Pancreas (tissue), 10 donors: ENCODE data around the gene DPYSL4. TPM values are rescaled to one million over a fixed set of nuclear protein-coding genes. Genes with fewer than 3 reads are reported as not detected.

ENCODE experiments used
- ATAC-seq, 4 donors: fragments of 200-7000 bp; cut with Tn5 transposase; one replicate each; pipeline versions ENCODE4 v1.8.0 to v1.9.1; 2020; ENCODE audit warnings: mild to moderate bottlenecking in 4 of 4, moderate library complexity in 4 of 4
- DNase-seq, 6 donors: peaks; one replicate each; pipeline ENCODE4 v3.0.0-alpha.2; 2020
- FAIRE-seq: peaks from 2 replicates; lab custom pipeline; 2012; peaks lifted over from hg19 to GRCh38; lab: Jason Lieb, UNC
- H3K27ac ChIP-seq, 4 donors: fragments of 200-600 bp; sonication (generic); 1 replicate in 3 of 4; 2 replicates in 1 of 4; pipeline versions ENCODE4 v1.5.0 to v1.8.0; 2020
- H3K27me3 ChIP-seq, 4 donors: fragments of 200-600 bp; one replicate each; pipeline ENCODE4 v1.8.0; 2021
- H3K36me3 ChIP-seq, 3 donors: fragments of 200-600 bp; sonication (generic) in 1 of 3; one replicate each; pipeline versions ENCODE4 v1.5.0 to v1.8.0; 2020 to 2021
- H3K4me1 ChIP-seq, 3 donors: fragments of 200-600 bp; one replicate each; pipeline ENCODE4 v1.8.0; 2021
- H3K4me3 ChIP-seq, 4 donors: fragments of 200-600 bp; sonication (generic) in 2 of 4; one replicate each; pipeline versions ENCODE4 v1.5.0 to v1.8.0; 2020 to 2021
- H3K9me3 ChIP-seq, 4 donors: fragments of 200-600 bp; one replicate each; pipeline ENCODE4 v1.8.0; 2021
- CTCF ChIP-seq, 4 donors: fragments of 200-600 bp; sonication (generic) in 3 of 4; IDR thresholded peaks; one replicate each; pipeline versions ENCODE4 v1.5.0 to v1.8.0; 2021; ENCODE audit warnings: antibody characterized with exemption in 4 of 4
- WGBS, 2 donors: extraction: QIAGEN DNeasy Blood & Tissue Kit; methylation state at CpG; one replicate each; pipeline ENCODE4 v1.1.7; 2013; 5-methylcytosine and 5-hydroxymethylcytosine counted together
- intact Hi-C, 3 donors: fragments of 100-400 bp; cut with DNase I; formaldehyde crosslinking; loops; one replicate each; pipeline versions ENCODE4 v1.11.1 to v1.14.2; 2022
- polyA plus RNA-seq, 2 donors: library from polyadenylated mRNA; stranded (reverse); fragments of 200-250 nt; gene quantifications; one replicate each; pipeline ENCODE4 v1.2.3, GENCODE V29; 2013
- total RNA-seq, 6 donors: library from RNA; stranded (reverse); fragmentation: NEBNext Ultra II Directional in 4 of 6; extraction: Animal tissue kit (Norgen Biotek cat#: 25700) in 4 of 6; gene quantifications; one replicate each; pipeline versions ENCODE4 v1.2.1 to v1.2.4, GENCODE V29; 2021 to 2023
- donor health status: healthy with polysubstance abuse.
- donor health status: DM: no; HTN: no; CAD: no; lungs with moderate emphysema.
- donor health status: DM: no; HTN: no; CAD: no.
- donor health status: control.
- donor health status: control.
- donor health status: Bipolar disorder and iron deficiency.
- donor health status: DM: yes; HTN: yes; CAD: no.
- donor health status: DM: no; HTN: no; CAD: no.
- donor health status: DM: no; HTN: no; CAD: no.
- donor health status: DM: yes; HTN: yes; CAD: no.

DPYSL4 gene
- total and polyA plus RNA-seq, 8 donors = 0.46 to 2.8 (median 1.2) TPM

DNA sequence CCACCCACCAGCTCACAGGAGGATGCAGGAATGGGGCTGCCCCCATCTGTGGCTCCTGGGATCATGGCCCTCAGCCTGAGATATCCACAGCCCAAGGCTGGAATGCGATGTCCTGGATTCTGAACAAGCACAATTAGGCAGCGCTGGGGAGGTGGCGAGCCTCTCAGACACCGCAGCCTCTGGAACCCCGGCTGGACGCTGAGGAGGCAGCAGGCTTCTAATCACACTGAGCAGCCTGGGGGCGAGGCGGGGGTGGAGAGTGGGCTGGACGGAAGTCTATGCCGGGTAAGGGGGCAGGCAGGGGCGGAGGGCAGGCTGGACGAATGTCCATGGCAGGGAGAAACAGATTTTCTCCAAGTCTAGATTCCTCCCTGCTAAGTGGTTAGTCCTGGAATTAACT lies 56.4 kb downstream of the DPYSL4 start:
- no peak for DNase-seq
- no peak overlapping the region for H3K4me3 ChIP-seq
- no peaks in the 10 kb centered on the region for H3K27me3 ChIP-seq
- no peaks in the 10 kb centered on the region for H3K36me3 ChIP-seq
- intact Hi-C loops = no loop called here
- no peak overlapping the region for H3K27ac ChIP-seq
- no peak for ATAC-seq
- H3K9me3 ChIP-seq = no peaks in the 10 kb centered on the region
- no peak for TF ChIP-seq CTCF (IDR thresholded peaks at IDR 0.05)
- FAIRE-seq = no peak
- H3K4me1 ChIP-seq = no peaks in the 10 kb centered on the region
- WGBS, 2 donors = 86 to 88% methylated on average over 12 of the region's 12 CpGs

GRCh38 chr10:132243626-132244025 lies 56.9 kb downstream of the DPYSL4 start:
- no peaks in the 10 kb centered on the region for H3K27me3 ChIP-seq
- 89 to 96% methylated on average over 11 of the region's 11 CpGs for WGBS, 2 donors
- H3K4me1 ChIP-seq = no peaks in the 10 kb centered on the region
- H3K4me3 ChIP-seq = no peak overlapping the region
- H3K27ac ChIP-seq = no peak overlapping the region
- no peak for DNase-seq
- TF ChIP-seq CTCF (IDR thresholded peaks at IDR 0.05) = no peak
- FAIRE-seq = no peak
- intact Hi-C loops = no loop called here
- H3K9me3 ChIP-seq = no peaks in the 10 kb centered on the region
- no peak for ATAC-seq
- no peaks in the 10 kb centered on the region for H3K36me3 ChIP-seq

DNA sequence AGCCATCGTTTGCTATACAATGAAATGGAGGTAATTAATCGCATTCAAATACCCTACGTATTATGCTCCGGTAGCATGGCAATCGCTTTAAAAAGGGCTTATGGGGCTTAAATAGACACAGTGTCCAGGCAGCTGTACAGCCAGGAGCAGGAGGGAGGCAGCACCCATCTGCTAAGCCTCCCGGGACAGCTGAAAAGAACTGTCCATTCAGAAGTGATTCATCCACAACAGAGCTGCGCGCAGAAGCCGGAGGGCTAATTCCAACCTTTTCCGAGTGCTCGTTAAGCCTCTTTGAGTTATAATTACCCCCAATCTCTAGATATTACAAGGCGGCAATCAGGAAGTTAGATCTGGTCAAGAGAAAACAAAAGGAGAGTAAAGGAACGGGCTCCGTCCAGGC lies 58.3 kb downstream of the DPYSL4 start:
- no peaks in the 10 kb centered on the region for H3K27me3 ChIP-seq
- intact Hi-C loops = no loop called here
- FAIRE-seq (no peak), ATAC-seq (no peak), DNase-seq (no peak)
- H3K27ac ChIP-seq = no peak overlapping the region
- H3K9me3 ChIP-seq = no peaks in the 10 kb centered on the region
- no peaks in the 10 kb centered on the region for H3K36me3 ChIP-seq
- no peak overlapping the region for H3K4me3 ChIP-seq
- no peak for TF ChIP-seq CTCF (IDR thresholded peaks at IDR 0.05)
- H3K4me1 ChIP-seq = no peaks in the 10 kb centered on the region
- WGBS, 2 donors = 91 to 95% methylated on average over 14 of the region's 14 CpGs

GRCh38 chr10:132246296-132246695 lies 59.5 kb downstream of the DPYSL4 start:
- Histone ChIP-seq H3K4me3 (no peak overlapping the region), H3K9me3 (no peaks in the 10 kb centered on the region), H3K36me3 (no peaks in the 10 kb centered on the region), H3K27me3 (no peaks in the 10 kb centered on the region), H3K27ac (no peak overlapping the region), H3K4me1 (no peaks in the 10 kb centered on the region)
- ATAC-seq = no peak
- intact Hi-C loops = no loop called here
- 89 to 96% methylated on average over 13 of the region's 13 CpGs for WGBS, 2 donors
- no peak for TF ChIP-seq CTCF (IDR thresholded peaks at IDR 0.05)
- FAIRE-seq = no peak
- no peak for DNase-seq

DNA sequence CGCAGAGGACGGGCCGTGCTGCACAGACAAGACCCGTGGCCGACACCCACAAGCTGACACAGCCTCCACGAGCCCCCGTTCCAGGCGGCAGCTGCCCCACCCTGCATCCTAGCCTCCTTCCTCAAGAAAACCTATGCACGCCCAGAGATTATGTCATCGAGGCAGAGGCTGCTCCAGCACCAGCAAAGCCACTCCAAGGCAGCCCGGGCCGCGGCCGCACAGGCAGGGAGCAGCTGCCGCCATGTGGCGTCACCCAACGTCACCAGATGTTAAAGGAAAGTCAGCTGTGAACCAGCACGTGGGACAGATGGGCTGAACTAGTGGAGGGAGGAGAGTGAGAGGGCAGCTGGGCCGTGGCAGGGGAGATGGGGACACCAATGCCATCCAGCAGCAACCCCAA lies 61.2 kb downstream of the DPYSL4 start:
- FAIRE-seq (no peak), ATAC-seq (no peak), DNase-seq (no peak)
- Histone ChIP-seq H3K36me3 (no peaks in the 10 kb centered on the region), H3K27ac (no peak overlapping the region), H3K4me1 (no peaks in the 10 kb centered on the region), H3K27me3 (no peaks in the 10 kb centered on the region), H3K4me3 (peak overlapping the region in 1 of 4 donors; percentile 14), H3K9me3 (no peaks in the 10 kb centered on the region)
- intact Hi-C loops = no loop called here
- TF ChIP-seq CTCF (IDR thresholded peaks at IDR 0.05) = no peak
- 81 to 84% methylated on average over 18 to 19 of the region's 19 CpGs for WGBS, 2 donors
